ENCODE measurements around the gene UNC5C.

DNA sequence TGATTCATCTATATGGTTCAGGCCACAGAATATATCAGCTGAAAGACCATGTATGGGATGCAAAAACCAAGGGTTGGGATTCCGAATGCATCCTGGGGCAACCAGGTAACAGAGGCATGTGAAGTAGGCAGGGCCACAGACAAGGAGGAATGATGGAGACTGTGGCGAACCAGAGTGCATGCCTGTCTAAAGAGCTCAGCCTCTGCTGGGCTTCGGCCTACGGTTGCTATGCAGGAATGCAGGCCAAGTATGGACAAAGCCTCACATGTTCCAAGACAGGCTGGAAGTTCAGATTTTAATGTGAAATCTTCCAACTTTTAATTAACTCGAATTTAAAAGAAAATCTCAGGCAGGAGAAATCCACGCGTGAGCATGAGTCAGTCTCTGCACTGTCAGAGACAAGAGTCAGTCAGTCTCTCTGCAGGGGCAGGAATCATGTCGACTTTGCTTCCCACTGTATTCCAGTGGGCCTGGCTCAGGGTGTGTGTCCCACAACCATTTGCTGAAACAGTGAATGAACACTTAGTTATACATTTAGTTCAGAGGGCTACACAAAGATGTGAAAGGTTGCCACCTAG, 344.4 kb downstream of the UNC5C start:
- TF ChIP-seq, protein P1, sequence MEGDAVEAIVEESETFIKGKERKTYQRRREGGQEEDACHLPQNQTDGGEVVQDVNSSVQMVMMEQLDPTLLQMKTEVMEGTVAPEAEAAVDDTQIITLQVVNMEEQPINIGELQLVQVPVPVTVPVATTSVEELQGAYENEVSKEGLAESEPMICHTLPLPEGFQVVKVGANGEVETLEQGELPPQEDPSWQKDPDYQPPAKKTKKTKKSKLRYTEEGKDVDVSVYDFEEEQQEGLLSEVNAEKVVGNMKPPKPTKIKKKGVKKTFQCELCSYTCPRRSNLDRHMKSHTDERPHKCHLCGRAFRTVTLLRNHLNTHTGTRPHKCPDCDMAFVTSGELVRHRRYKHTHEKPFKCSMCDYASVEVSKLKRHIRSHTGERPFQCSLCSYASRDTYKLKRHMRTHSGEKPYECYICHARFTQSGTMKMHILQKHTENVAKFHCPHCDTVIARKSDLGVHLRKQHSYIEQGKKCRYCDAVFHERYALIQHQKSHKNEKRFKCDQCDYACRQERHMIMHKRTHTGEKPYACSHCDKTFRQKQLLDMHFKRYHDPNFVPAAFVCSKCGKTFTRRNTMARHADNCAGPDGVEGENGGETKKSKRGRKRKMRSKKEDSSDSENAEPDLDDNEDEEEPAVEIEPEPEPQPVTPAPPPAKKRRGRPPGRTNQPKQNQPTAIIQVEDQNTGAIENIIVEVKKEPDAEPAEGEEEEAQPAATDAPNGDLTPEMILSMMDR (IDR thresholded peaks at IDR 0.05) = no peak
- no peak for TF ChIP-seq POLR2A (IDR thresholded peaks at IDR 0.05)
